GM23248 (cell line): ENCODE data around the gene SYAP1. TPM values are rescaled to one million over a fixed set of nuclear protein-coding genes. Genes with fewer than 3 reads are reported as not detected.
A peak's percentile ranks its signal among the peaks of the same experiment; 100 is the strongest.

ENCODE experiments used
- DNase-seq: peaks from one replicate; pipeline ENCODE4 v3.0.0-alpha.2; 2015
- H2AFZ ChIP-seq: fragments of 200-600 bp; sonication (generic); 2 replicates; pipeline ENCODE4 v1.6.1; 2016; ENCODE audit warnings: antibody characterized with exemption
- H3F3A ChIP-seq: fragments of 200-600 bp; sonication (generic); 2 replicates; pipeline ENCODE4 v1.6.1; 2016; ENCODE audit warnings: mild to moderate bottlenecking, antibody characterized with exemption, mixed run types; ENCODE audit not compliant: insufficient read depth
- H3K27ac ChIP-seq: fragments of 200-600 bp; sonication (generic); 2 replicates; pipeline ENCODE4 v1.5.1; 2016; ENCODE audit warnings: mild to moderate bottlenecking
- H3K27me3 ChIP-seq: fragments of 200-600 bp; sonication (generic); replicated peaks from 2 replicates; pipeline ENCODE4 v1.6.1; 2016; ENCODE audit warnings: mild to moderate bottlenecking; ENCODE audit not compliant: insufficient read depth
- H3K36me3 ChIP-seq: fragments of 200-600 bp; sonication (generic); 2 replicates; pipeline ENCODE4 v1.6.1; 2016; ENCODE audit warnings: low read depth, mild to moderate bottlenecking
- H3K4me1 ChIP-seq: fragments of 200-600 bp; sonication (generic); 2 replicates; pipeline ENCODE4 v1.6.1; 2016; ENCODE audit warnings: mild to moderate bottlenecking; ENCODE audit not compliant: insufficient read depth
- H3K4me2 ChIP-seq: fragments of 200-600 bp; sonication (generic); one replicate; pipeline ENCODE4 v1.6.1; 2016; ENCODE audit warnings: mild to moderate bottlenecking; ENCODE audit not compliant: unreplicated experiment
- H3K4me3 ChIP-seq: fragments of 200-600 bp; sonication (generic); 2 replicates; pipeline ENCODE4 v1.5.1; 2016; ENCODE audit warnings: mild to moderate bottlenecking
- H3K79me2 ChIP-seq: fragments of 200-600 bp; sonication (generic); 2 replicates; pipeline ENCODE4 v1.6.1; 2016; ENCODE audit warnings: mild to moderate bottlenecking; ENCODE audit not compliant: insufficient read depth
- H3K9ac ChIP-seq: fragments of 200-600 bp; sonication (generic); 2 replicates; pipeline ENCODE4 v1.6.1; 2016; ENCODE audit warnings: mild to moderate bottlenecking
- H3K9me2 ChIP-seq: fragments of 200-600 bp; sonication (generic); 2 replicates; pipeline ENCODE4 v1.6.1; 2016; ENCODE audit warnings: mixed run types, mild to moderate bottlenecking, moderate library complexity; ENCODE audit not compliant: insufficient read depth
- H3K9me3 ChIP-seq: fragments of 200-600 bp; sonication (generic); one replicate; pipeline ENCODE4 v1.6.1; 2017; ENCODE audit warnings: low read depth
- H4K20me1 ChIP-seq: fragments of 200-600 bp; sonication (generic); 2 replicates; pipeline ENCODE4 v1.6.0; 2016; ENCODE audit not compliant: insufficient read depth
- EZH2 ChIP-seq: fragments of 200-600 bp; sonication (generic); IDR thresholded peaks from 2 replicates; pipeline ENCODE4 v1.6.1; 2018; ENCODE audit warnings: antibody characterized with exemption, mild to moderate bottlenecking; ENCODE audit not compliant: insufficient read depth, poor library complexity, severe bottlenecking
- EZH2phosphoT487 ChIP-seq: fragments of 200-600 bp; sonication (generic); IDR thresholded peaks from 2 replicates; pipeline ENCODE4 v1.6.1; 2018; ENCODE audit warnings: antibody characterized with exemption, moderate library complexity, mild to moderate bottlenecking, low read depth; ENCODE audit not compliant: insufficient read depth
- WGBS, 2 experiments: methylation state at CpG; one replicate each; pipeline ENCODE4 v1.1.6; 2015 to 2017; ENCODE audit warnings: low lambda C conversion rate in 2 of 2, low coverage in 1 of 2; ENCODE audit errors: missing lambda C conversion rate in 2 of 2; 5-methylcytosine and 5-hydroxymethylcytosine counted together
- in situ Hi-C: fragments of 300-500 bp; cut with MboI; formaldehyde crosslinking; loops from 2 replicates; pipeline ENCODE4 v1.15.0; 2020
- polyA plus RNA-seq: library from polyadenylated mRNA; unstranded; fragments of >200 nt; fragmentation: Nextera tagmentation; extraction: Ambion mirVana; gene quantifications from 2 replicates; pipeline ENCODE4 v1.2.1, GENCODE V29; 2016
- total RNA-seq: library from RNA; depleted of rRNA; stranded (reverse); fragments of >200 nt; shearing (Covaris generic); gene quantifications from 2 replicates; pipeline ENCODE4 v1.2.3, GENCODE V29; 2014

Gene SYAP1
- total and polyA plus RNA-seq, 2 experiments from 2014 or later: 30.8 to 36.4 TPM

GRCh38 chrX:16700734-16701133 is 18.7 kb upstream of the SYAP1 start:
- Histone ChIP-seq H3K27me3 (no peaks in the 10 kb centered on the region), H3K9me2 (no peaks in the 10 kb centered on the region), H3K4me3 (no peak overlapping the region), H3K4me1 (no peaks in the 10 kb centered on the region), H3K4me2 (no peak overlapping the region), H3K9me3 (no peaks in the 10 kb centered on the region), H3F3A (no peaks in the 10 kb centered on the region), H3K27ac (no peak overlapping the region), H4K20me1 (no peaks in the 10 kb centered on the region), H2AFZ (no peak overlapping the region), H3K79me2 (no peaks in the 10 kb centered on the region), H3K9ac (no peak overlapping the region), H3K36me3 (no peaks in the 10 kb centered on the region)
- in situ Hi-C loops: no loop called here
- 57 to 79% methylated on average over 2 of the region's 2 CpGs for WGBS, 2 experiments
- DNase-seq: peak; percentile 2
- TF ChIP-seq EZH2phosphoT487: no peak

GRCh38 chrX:16702700-16703599 is 16.5 kb upstream of the SYAP1 start:
- no peaks in the 10 kb centered on the region for H3K36me3 ChIP-seq
- H4K20me1 ChIP-seq: no peaks in the 10 kb centered on the region
- no peak overlapping the region for H2AFZ ChIP-seq
- TF ChIP-seq EZH2phosphoT487 (no peak), EZH2 (no peak)
- no peak overlapping the region for H3K4me3 ChIP-seq
- in situ Hi-C loops: no loop called here
- WGBS, 2 experiments: 88 to 94% methylated on average over 12 to 15 of the region's 15 CpGs
- no peaks in the 10 kb centered on the region for H3K9me2 ChIP-seq
- no peaks in the 10 kb centered on the region for H3K27me3 ChIP-seq
- DNase-seq: no peak
- no peaks in the 10 kb centered on the region for H3K4me1 ChIP-seq
- no peak overlapping the region for H3K27ac ChIP-seq
- H3K9me3 ChIP-seq: no peaks in the 10 kb centered on the region
- H3K9ac ChIP-seq: no peak overlapping the region
- H3K79me2 ChIP-seq: no peaks in the 10 kb centered on the region
- no peaks in the 10 kb centered on the region for H3F3A ChIP-seq
- no peak overlapping the region for H3K4me2 ChIP-seq

GRCh38 chrX:16705370-16705769 is 14.0 kb upstream of the SYAP1 start:
- H3F3A ChIP-seq: no peaks in the 10 kb centered on the region
- H3K36me3 ChIP-seq: no peaks in the 10 kb centered on the region
- H3K4me1 ChIP-seq: no peaks in the 10 kb centered on the region
- H2AFZ ChIP-seq: no peak overlapping the region
- H3K9me2 ChIP-seq: no peaks in the 10 kb centered on the region
- in situ Hi-C loops: no loop called here
- WGBS, 2 experiments: 61 to 78% methylated on average over 3 of the region's 3 CpGs
- DNase-seq: no peak
- H3K9me3 ChIP-seq: no peaks in the 10 kb centered on the region
- TF ChIP-seq EZH2phosphoT487 (no peak), EZH2 (no peak)
- no peaks in the 10 kb centered on the region for H4K20me1 ChIP-seq
- no peaks in the 10 kb centered on the region for H3K79me2 ChIP-seq
- H3K27ac ChIP-seq: no peak overlapping the region
- no peak overlapping the region for H3K4me2 ChIP-seq
- no peak overlapping the region for H3K9ac ChIP-seq
- H3K4me3 ChIP-seq: no peak overlapping the region
- H3K27me3 ChIP-seq: no peaks in the 10 kb centered on the region

- Histone ChIP-seq H3K4me3 (no peak overlapping the region), H3K4me2 (no peak overlapping the region), H3K27ac (no peak overlapping the region), H3K27me3 (no peaks in the 10 kb centered on the region), H3F3A (no peaks in the 10 kb centered on the region), H4K20me1 (no peaks in the 10 kb centered on the region), H2AFZ (no peak overlapping the region), H3K9me2 (no peaks in the 10 kb centered on the region), H3K9me3 (no peaks in the 10 kb centered on the region), H3K79me2 (no peaks in the 10 kb centered on the region), H3K36me3 (no peaks in the 10 kb centered on the region), H3K9ac (no peak overlapping the region), H3K4me1 (no peaks in the 10 kb centered on the region)
- in situ Hi-C loops: no loop called here
- TF ChIP-seq EZH2 (no peak), EZH2phosphoT487 (no peak)
- DNase-seq: no peak
- 95 to 97% methylated on average over 3 of the region's 3 CpGs for WGBS, 2 experiments
Observed at GRCh38 chrX:16708016-16708415, 11.4 kb upstream of the SYAP1 start.
